ENCODE data around the gene AGR3. TPM values are rescaled to one million over a fixed set of nuclear protein-coding genes. Genes with fewer than 3 reads are reported as not detected.
"Not testable (repeated sequence)": the region's sequence is repeated elsewhere in the genome, so short reads cannot be mapped to it uniquely, and the experiment has no call there.

Gene AGR3
- total RNA-seq, 1 donor from 2014 or later = 4.9 TPM

DNA sequence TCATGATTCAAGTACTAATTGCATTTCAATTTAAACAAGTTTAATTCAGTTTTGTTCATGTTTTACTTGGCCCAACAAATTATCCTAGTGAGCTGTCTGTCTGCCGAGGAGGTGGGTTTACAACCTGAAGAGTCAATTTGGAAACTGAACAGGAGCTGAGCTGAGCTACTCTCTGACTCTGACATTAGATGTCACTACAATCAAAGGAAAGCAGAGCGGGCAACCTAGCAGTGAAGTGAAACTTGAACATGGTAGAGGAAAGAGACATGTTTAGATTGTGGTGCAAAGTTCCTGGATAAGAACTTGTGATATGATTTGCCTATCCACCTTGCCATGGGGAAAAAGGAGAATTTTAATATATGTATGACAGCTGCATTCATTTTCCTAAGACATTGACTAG lies 9.6 kb upstream of the AGR3 start:
- peak; percentile 64 for DNase-seq

DNA sequence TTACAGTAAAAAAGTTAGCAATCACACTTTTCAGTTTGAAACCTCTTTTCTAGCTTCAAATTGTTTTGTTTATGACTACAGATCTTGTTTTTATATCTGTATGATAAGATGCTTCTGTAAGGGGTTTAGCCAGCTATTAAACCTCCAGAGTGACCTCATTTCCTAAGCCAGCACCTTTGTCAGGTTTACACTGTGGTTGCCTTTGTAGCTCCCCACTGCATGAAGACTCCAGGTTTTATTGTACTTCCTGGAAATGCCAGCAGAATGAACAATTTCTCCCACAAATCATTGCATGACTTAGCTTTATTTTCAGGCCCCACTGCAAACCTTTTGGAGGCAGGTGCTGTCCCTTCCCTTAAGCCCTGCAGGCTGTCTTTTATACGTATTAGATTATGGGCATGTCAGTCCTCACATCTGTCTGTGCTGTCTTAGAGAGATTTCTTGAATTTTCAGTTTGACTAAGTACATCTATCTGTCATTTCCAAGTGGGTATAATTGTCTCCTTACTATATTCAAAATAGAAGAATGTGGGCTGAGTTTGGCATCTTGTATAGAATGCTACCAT lies 8.2 kb upstream of the AGR3 start:
- no peak for DNase-seq

DNA sequence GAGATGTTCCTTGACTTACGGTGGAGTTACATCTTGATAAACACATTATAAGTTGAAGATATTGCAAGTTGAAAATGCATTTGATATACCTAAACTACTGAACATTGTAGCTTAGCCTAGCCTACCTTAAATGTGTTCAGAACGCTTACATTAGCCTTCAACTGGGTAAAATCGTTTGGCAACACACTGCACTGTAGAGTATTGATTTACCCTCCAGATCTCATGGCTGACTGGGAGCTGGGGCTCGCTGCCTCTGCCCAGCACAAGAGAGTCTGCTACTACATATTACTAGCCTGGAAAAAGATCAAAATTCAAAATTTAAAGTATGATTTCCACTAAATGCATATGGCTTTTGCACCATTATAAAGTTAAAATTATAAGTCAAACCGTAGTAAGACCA lies 7.5 kb upstream of the AGR3 start:
- DNase-seq = no peak

- DNase-seq = no peak
These were observed 2.1 kb upstream of the AGR3 start for GRCh38 chr7:16883918-16884317.

GRCh38 chr7:16880554-16880953 lies 1.2 kb downstream of the AGR3 start:
- no peak for DNase-seq

DNA sequence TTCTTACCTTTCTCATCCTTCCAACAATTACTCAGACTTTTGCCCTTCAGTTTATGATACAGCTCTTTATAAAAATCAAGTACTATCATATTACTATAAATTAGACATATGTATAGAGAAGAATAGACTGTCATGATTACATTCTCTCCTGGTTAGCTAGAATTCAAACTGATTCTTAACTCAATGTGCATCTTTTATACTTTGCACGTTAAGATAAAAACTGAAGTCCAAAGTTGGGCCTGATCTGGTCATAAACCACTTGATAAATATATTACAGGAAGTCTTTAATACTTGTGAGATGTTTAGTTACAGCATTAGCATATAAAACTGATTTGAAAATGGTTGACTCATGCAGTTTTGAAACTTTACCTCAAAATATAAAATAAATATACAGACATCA lies 2.6 kb downstream of the AGR3 start:
- no peak for DNase-seq

- DNase-seq = no peak
These were observed 5.9 kb downstream of the AGR3 start for GRCh38 chr7:16875861-16876260.

DNA sequence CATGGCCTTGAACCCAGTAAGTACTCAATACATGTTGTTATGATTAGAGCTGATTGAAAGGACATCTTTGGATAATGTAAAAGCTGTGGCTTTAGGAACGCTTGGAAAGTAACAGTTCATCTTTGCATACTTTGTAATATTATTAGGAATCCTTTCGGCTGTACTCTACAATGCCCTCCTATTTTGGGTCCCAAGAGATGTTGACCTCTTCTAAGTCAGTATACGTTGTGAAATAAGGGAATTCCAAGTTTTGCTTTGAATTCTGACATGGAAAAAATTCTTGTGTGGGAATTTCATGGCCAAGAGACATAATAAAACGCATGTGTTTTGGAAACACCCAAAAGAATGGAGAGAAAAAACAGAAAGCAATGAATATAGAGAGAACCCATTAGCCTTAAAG lies 7.7 kb downstream of the AGR3 start:
- no peak for DNase-seq

GRCh38 chr7:16867328-16867727 lies 14.5 kb downstream of the AGR3 start:
- no peak for DNase-seq

GRCh38 chr7:16853189-16853588 lies 28.6 kb downstream of the AGR3 start:
- not testable (repeated sequence) for DNase-seq

GRCh38 chr7:16851829-16852228 lies 30.0 kb downstream of the AGR3 start:
- no peak for DNase-seq

- DNase-seq = no peak
These were observed 30.9 kb downstream of the AGR3 start for GRCh38 chr7:16850614-16851466.

GRCh38 chr7:16849296-16850148 lies 32.3 kb downstream of the AGR3 start:
- no peak for DNase-seq

DNA sequence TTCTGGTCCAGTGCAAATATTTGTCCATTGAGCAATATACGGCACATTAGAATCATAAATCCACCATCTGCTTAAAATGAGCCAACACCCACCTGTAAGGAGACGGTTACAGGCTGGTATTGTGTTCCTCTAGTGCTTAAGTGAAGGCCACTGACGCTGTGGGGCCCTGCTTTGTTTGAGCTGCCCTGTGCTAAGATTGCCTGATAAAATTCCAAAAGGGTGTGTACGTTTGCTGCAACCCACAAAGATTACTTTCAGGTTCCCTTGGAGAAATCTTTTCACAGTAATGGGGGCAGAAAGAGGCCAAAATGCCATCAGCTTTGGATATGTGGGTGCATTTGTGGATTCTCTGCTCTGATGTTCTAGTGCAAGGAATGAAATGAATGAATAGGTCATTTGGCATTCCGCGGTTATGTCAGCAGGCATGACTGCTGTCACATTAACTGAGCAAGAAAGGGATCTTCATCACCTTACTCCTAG lies 34.4 kb downstream of the AGR3 start:
- DNase-seq = peak; percentile 26

DNA sequence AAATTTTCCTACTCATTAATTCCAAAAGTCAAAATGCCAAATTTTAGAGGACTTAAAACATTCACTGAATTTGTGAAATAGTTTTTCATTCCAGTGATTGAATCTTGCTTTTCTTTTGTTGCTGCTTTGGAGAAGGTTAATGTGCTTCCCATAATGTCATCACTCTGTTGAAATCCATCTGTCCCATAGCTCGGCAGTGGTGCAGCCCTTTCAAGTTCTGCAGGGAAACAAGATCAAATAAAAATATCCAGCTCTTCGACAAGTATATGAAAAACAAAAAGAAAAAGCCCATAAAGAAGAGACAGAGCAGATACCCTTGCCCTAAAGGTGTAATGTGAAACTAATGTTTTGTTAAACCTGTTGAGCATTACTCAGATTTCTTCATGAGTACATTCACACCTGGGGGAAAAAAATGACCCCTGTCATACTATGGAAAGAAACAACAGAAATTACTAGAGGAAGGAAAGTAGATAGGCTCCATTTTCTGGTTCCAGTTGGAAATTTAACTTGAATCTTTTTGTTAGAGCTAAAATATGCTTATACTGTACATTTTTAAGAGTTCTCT lies 35.1 kb downstream of the AGR3 start:
- no peak for DNase-seq

GRCh38 chr7:16845746-16846145 lies 36.0 kb downstream of the AGR3 start:
- no peak for DNase-seq

- no peak for DNase-seq
These were observed 40.1 kb downstream of the AGR3 start for GRCh38 chr7:16841681-16842080.

DNA sequence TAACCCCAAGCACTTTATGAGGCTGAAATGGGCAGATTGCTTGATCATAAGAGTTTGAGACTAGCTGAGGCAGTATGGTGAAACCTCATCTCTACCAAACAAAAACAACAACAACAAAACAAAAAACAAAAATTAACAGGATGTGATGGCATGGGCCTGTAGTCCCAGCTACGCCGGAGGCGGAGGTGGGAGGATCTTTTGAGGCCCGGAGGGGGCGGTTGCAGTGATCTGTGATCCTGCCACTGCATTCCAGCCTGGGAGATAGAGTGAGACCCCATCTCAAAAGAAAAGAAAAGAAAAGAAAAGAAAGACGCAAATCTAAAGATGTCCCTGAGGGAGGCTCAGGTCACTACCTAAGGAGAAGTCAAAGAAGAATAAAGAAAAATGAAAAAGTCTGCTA lies 41.7 kb downstream of the AGR3 start:
- DNase-seq = no peak

- DNase-seq = no peak
These were observed 42.1 kb downstream of the AGR3 start for GRCh38 chr7:16839646-16840045.

DNA sequence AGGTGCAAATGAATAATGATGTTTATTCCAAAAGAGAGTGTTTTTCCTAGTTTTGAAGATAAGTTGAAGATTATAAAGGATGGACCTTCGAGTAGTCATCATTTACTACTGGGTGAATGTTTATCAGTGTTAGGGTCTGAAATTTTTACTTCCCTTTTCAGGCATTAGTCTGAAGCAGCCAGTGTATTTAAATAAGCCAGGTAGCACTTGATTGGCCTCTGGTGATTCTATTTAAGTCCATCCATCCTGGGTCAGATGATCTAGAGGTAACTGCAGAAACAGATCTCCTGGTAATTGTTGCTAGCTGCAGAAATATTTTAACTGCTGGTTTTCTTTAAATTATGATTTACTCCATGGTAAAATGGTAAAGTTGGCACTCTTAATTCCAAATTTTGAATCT lies 42.9 kb downstream of the AGR3 start:
- no peak for DNase-seq

DNA sequence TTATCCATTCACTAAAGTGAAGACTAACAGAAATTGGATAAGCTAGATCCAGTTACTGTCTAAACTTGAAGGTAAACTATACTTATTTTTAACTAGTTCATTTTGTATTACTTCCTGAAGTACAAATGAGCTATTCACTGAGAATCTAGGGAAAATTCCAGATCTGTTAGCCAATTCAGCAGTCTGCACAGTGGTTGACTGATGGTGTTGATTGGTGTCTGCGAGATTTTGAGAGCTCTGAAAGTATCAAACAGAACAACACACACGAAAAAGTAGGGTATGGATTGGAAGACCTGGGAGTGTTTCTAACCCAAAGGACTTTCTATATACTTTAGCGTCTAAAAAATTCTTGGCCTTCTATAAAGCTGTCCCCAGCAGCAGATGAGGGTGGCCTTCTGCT lies 43.4 kb downstream of the AGR3 start:
- no peak for DNase-seq

DNA sequence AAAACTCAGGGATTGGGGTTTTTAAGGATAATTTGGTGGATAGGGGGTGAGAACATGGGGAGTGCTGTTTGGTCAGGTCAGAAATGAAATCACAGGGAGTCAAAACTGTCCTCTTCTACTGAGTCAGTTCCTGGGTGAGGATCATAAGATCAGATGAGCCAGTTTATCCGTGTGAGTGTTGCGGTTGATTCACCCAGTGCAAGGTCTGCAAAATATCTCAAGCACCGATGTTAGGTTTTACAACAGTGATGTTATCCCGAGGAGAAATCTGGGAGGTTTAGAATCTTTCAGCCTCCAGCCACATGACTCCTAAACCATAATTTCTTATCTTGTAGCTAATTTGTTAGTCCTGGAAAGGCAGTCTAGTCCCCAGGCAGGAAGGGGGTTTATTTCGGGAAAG lies 45.3 kb downstream of the AGR3 start:
- DNase-seq = no peak

- DNase-seq = no peak
These were observed 48.4 kb downstream of the AGR3 start for GRCh38 chr7:16833373-16833772.

Measured in tongue (tissue), 2 donors.